HG03196 (cell line): ENCODE results near the gene BRWD1.
"Not testable (repeated sequence)": the region's sequence is repeated elsewhere in the genome, so short reads cannot be mapped to it uniquely, and the experiment has no call there.

Experiments used
- ATAC-seq: cut with Tn5 transposase; IDR thresholded peaks from one replicate; pipeline ENCODE4 v1.9.1; 2021; ENCODE audit not compliant: unreplicated experiment

Gene BRWD1

DNA sequence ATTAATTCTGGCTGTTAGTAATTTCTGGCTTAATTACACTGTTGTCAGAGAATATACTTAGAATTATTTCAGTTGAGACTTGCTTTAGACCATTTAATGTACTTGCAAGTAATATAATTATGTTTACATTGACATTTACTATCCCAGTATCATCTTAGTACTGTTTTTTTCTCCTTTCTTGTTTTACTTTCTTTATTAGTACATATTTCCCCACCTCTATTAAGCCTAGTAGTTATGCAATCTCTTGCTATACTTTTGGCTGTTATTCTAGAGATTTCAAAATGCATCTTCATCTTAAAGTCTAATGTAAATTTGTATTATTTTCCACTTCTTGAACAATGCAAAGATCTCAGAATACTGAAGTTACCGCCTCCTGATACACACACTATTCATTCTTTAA, 24.4 kb downstream of the BRWD1 start:
- no peak for ATAC-seq

DNA sequence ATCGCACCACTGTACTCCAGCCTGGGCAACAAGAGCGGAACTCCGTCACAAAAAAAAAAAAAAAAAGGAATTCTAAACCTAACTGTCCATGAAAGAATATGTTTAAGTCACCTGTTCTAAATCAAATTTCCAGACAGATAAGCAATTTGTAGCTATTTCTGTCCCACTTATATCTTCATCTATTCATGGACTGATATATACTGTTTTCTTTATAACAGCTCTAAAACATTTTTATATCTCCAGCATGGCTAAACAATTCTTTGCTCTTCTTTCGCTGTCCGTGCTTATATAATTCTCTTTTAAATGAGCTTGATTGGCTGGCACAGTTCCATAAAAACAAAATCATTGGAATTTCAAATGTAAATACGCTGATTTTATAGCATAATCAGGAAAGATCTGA, 30.5 kb downstream of the BRWD1 start:
- ATAC-seq, result no peak

- no peak for ATAC-seq
Observed at GRCh38 chr21:39281853-39282252, 31.6 kb downstream of the BRWD1 start.

DNA sequence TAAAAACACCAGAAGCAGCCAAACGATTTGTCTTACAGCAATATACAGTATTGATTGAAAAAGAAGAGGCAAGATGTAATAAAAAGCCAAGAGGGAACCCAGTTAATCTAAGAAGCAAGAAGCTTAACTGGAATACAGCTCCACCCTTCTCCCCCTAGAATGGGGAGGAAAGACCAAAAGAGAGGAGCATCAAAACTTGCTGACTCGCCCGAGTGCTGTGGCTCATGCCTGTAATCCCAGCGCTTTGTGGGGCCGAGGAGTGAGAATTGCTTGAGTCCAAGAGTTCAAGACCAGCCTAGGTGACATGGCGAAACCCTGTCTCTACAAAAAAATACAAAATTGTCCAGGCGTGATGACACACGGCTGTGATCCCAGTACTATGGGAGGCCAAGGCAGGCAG, 32.2 kb downstream of the BRWD1 start:
- ATAC-seq, result no peak

GRCh38 chr21:39269620-39270019, 43.8 kb downstream of the BRWD1 start:
- no peak for ATAC-seq

- ATAC-seq, result no peak
Observed at GRCh38 chr21:39265603-39266002, 47.8 kb downstream of the BRWD1 start.

DNA sequence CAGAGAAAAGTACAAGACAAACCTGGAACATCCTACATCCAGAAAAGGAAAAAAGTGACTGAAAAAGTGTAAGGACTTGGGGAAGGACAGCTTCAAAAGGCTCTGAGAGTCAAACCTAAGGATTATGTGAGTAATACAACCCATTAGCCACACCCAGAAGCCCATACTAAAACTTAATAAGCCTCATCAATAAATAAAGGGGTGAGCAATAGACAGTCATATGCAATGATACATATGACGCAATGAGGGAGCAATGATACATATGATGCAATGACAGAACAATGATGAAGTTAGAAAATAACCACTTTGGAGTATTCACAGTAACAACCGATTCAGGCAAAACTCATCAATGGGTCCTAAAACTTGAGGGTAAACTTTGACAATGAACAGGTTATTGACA, 50.1 kb downstream of the BRWD1 start:
- no peak for ATAC-seq

- no peak for ATAC-seq
Observed at GRCh38 chr21:39258207-39258606, 55.2 kb downstream of the BRWD1 start.

GRCh38 chr21:39251326-39251725, 62.1 kb downstream of the BRWD1 start:
- no peak for ATAC-seq

DNA sequence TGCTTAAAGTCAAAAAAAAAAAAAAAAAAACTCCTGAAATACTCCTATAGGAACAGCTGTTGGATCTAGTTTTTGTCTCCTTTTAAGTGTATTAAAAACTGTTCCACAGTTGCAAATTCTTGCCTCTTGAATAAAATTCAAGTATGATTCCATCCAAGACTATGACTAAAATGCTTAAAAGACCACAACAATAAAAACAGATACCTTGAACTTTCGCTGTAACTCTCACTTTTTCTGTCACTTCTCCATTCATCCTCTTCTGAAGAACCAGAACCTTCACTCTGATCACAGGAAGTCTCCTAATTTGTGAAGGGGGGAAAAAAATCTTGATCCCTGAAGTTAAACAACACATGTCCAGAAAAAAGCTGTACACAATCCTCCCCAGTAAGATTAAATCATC, 75.2 kb downstream of the BRWD1 start:
- no peak for ATAC-seq

- no peak for ATAC-seq
Observed at GRCh38 chr21:39232861-39233291, 80.6 kb downstream of the BRWD1 start.

GRCh38 chr21:39224930-39225329, 88.5 kb downstream of the BRWD1 start:
- ATAC-seq, result no peak

- ATAC-seq, result no peak
Observed at GRCh38 chr21:39221997-39222486, 91.4 kb downstream of the BRWD1 start.

DNA sequence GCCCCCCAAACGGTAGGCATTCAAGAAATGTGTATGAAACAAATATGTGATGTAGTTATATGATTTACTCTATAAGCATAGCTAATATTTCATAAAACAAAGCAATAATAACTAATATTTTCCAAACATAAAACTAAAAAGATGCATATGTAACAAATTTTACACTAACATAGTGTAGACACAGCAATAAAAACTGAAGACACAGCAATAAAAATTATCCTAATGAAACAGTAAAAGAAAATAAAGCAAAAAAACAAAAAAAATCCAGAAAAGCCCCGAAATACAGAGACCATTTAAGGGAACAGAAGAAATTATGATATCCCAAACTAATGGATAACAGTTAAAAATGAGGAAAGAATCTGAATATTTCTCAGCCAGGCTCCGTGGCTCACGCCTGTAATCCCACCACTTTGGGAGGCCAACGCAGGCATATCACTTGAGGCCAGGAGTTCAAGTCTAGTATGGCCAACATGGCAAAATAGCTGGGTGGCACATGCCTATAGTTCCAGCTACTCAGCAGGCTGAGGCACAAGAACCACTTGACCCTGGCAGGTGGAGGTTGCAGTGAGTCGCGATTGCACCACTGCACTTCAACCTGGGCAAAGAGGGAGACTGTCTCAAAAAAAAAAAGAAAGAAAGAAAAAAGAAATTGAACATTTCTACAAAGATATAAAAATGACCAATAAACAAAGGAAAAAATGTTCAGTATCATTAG, 92.0 kb downstream of the BRWD1 start:
- ATAC-seq, result no peak

GRCh38 chr21:39220875-39221274, 92.6 kb downstream of the BRWD1 start:
- not testable (repeated sequence) for ATAC-seq

- no peak for ATAC-seq
Observed at GRCh38 chr21:39220150-39220549, 93.3 kb downstream of the BRWD1 start.

DNA sequence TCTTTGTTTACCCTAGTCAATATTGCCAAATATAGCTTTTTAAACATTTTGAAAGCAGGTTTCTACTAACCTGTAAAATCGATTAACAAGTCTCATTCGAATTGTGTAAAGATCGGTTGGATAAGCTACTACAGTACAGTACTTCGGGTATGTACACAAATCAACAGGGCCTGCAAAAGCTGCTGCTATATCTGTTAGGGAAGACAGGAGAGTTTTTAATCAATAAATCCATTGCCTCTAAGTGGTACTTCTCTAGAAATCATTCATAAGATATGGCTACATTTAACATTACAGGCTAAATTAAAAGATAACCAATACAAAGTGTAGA, 95.4 kb downstream of the BRWD1 start:
- ATAC-seq, result no peak

- no peak for ATAC-seq
Observed at GRCh38 chr21:39217356-39218081, 95.9 kb downstream of the BRWD1 start.

DNA sequence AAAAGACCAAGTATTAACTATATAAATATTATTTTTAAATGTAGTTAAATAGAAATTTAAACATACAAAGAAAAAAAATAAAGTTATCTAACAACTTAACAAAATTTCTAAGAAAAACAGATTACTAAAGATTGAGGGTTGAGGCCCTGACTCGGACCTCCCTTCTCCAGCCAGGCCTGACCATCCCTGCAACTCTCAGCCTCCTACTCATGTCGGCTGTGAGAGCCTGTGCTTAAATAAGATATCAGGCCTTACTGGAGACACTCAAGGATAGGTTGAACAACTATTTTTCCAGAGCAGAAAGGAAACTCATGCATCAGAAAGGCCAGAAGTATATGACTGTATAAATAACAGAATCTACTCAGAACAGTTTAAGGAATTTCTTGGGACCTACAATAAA, 97.1 kb downstream of the BRWD1 start:
- ATAC-seq, result no peak

DNA sequence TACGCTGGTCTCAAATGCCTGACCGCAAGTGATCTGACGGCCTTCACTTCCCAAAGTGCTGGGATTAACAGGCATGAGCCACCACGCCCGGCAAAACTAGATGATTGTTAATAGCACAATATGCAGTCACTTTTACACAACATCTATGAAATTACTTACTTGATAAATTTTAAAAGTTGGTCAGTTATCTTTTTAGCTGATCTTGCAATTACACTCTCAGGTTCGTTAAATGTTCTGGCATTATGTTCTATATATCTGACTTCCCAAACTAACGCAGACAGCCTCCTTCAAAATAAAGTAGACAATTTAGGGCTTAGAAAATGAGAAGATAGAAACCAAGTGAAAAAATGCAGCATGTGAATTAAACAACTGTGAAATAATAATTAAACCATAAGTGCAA, 98.4 kb downstream of the BRWD1 start:
- no peak for ATAC-seq

- ATAC-seq, result no peak
Observed at GRCh38 chr21:39209334-39209688, 104.1 kb downstream of the BRWD1 start.

GRCh38 chr21:39208624-39209333, 104.7 kb downstream of the BRWD1 start:
- ATAC-seq, result no peak
